HepG2 (cell line): Measurements from ENCODE around the gene AGRP. TPM values are rescaled to one million over a fixed set of nuclear protein-coding genes. Genes with fewer than 3 reads are reported as not detected.

Source experiments
- ATF6 ChIP-seq: sonication (generic); formaldehyde crosslinking; conservative IDR thresholded peaks from 2 replicates; pipeline ENCODE4 v1.4.0; 2020; ENCODE audit warnings: missing genetic modification reagents
- CCDC6 ChIP-seq: sonication (generic); formaldehyde crosslinking; IDR thresholded peaks from 2 replicates; pipeline ENCODE4 v1.8.1; 2022; ENCODE audit warnings: mild to moderate bottlenecking, missing genetic modification reagents, moderate library complexity
- FOXK2 ChIP-seq: fragments of 450-650 bp; IDR thresholded peaks from 2 replicates; pipeline ENCODE4 v1.6.1; 2016
- FOXP1 ChIP-seq, 2 experiments: fragments of 450-650 bp in 1 of 2; IDR thresholded peaks; 2 replicates each; pipeline ENCODE4 v1.6.1; 2017 to 2018; ENCODE audit warnings: antibody characterized with exemption in 1 of 2
- GPBP1L1 ChIP-seq: sonication (generic); formaldehyde crosslinking; IDR thresholded peaks from 2 replicates; pipeline ENCODE4 v1.5.0; 2020; ENCODE audit warnings: mild to moderate bottlenecking, missing genetic modification reagents
- POLR2AphosphoS2 ChIP-seq: IDR thresholded peaks from 2 replicates; pipeline ENCODE4 v1.6.1; 2011; ENCODE audit warnings: low read depth, low read length, improper control_type of control experiment
- PRDM10 ChIP-seq: sonication (generic); formaldehyde crosslinking; IDR thresholded peaks from 2 replicates; pipeline ENCODE4 v1.4.0; 2020; ENCODE audit warnings: low read depth, missing genetic modification reagents
- ZBTB8A ChIP-seq: sonication (generic); formaldehyde crosslinking; IDR thresholded peaks from 2 replicates; pipeline ENCODE4 v1.4.0; 2020; ENCODE audit warnings: mild to moderate bottlenecking, low read depth, missing genetic modification reagents, borderline replicate concordance
- ZFP37 ChIP-seq: sonication (generic); formaldehyde crosslinking; IDR thresholded peaks from 2 replicates; pipeline ENCODE4 v1.4.0; 2020; ENCODE audit warnings: missing genetic modification reagents, borderline replicate concordance
- ZNF275 ChIP-seq: sonication (generic); formaldehyde crosslinking; IDR thresholded peaks from 2 replicates; pipeline ENCODE4 v1.8.0; 2022; ENCODE audit warnings: missing genetic modification reagents, mild to moderate bottlenecking, inconsistent platforms, borderline replicate concordance
- ZNF562 ChIP-seq: sonication (generic); formaldehyde crosslinking; IDR thresholded peaks from 2 replicates; pipeline ENCODE4 v1.8.0; 2022; ENCODE audit warnings: missing genetic modification reagents, borderline replicate concordance
- ZNF605 ChIP-seq: sonication (generic); formaldehyde crosslinking; IDR thresholded peaks from 2 replicates; pipeline ENCODE4 v1.8.0; 2022; ENCODE audit warnings: mild to moderate bottlenecking, missing genetic modification reagents
- ZNF687 ChIP-seq: sonication (generic); formaldehyde crosslinking; IDR thresholded peaks from 2 replicates; pipeline ENCODE4 v1.5.1; 2020; ENCODE audit warnings: mild to moderate bottlenecking, missing genetic modification reagents, moderate library complexity
- ZNF720 ChIP-seq: sonication (generic); formaldehyde crosslinking; IDR thresholded peaks from 2 replicates; pipeline ENCODE4 v1.4.0; 2020; ENCODE audit warnings: missing genetic modification reagents
- polyA plus RNA-seq, 8 experiments: library from polyadenylated mRNA; depleted of rRNA in 3 of 8; stranded (reverse) in 7 of 8; unstranded in 1 of 8; fragments of >200 nt; fragmentation: Illumina TruSeq in 4 of 8; extraction: Trizol in 4 of 8; gene quantifications; 2 replicates each; pipeline versions ENCODE4 v1.2.1 to v1.2.3, GENCODE V29; 2011 to 2016; ENCODE audit warnings: low read depth in 4 of 8, missing spikeins in 1 of 8, mixed read lengths in 1 of 8; ENCODE audit not compliant: insufficient read depth in 1 of 8
- total RNA-seq, 5 experiments: library from RNA; depleted of rRNA; stranded (reverse); fragments of >200 nt; fragmentation: Illumina TruSeq; extraction: Trizol; gene quantifications; 2 replicates each; pipeline ENCODE4 v1.2.3, GENCODE V29; 2016; ENCODE audit warnings: low read depth in 1 of 5

The AGRP gene
- total and polyA plus RNA-seq, 2 of the 13 experiments (the other 11 are each of a cell fraction or from before 2014, with no cell fraction given): not detected

GRCh38 chr16:67480833-67481560, 2.4 kb downstream of the AGRP start, which contains the start of gene ATP6V0D1 (continued):
- TF ChIP-seq ZNF687 (CRISPR knock-in tag) (peak; percentile 95), PRDM10 (CRISPR knock-in tag) (no peak), ZBTB8A (CRISPR knock-in tag) (no peak; the same call in 1 of the 2 replicates), ZFP37 (no peak), CCDC6 (CRISPR knock-in tag) (no peak), ZNF605 (CRISPR knock-in tag) (peak; percentile 76; the same call in 1 of the 2 replicates), ZNF720 (CRISPR knock-in tag) (no peak; the same call in 1 of the 2 replicates), GPBP1L1 (CRISPR knock-in tag) (no peak), ZNF275 (peak; percentile 86; the same call in 1 of the 2 replicates), ATF6 (CRISPR knock-in tag) (peak; percentile 64; the same call in 1 of the 2 replicates), FOXK2 (peak; percentile 57; the same call in 1 of the 2 replicates), FOXP1 (IDR thresholded peaks at IDR 0.05) (no peak), FOXP1 (CRISPR knock-in tag; IDR thresholded peaks at IDR 0.05) (0 out of 2 replicates have a peak, but pooled peaks have one; percentile 15), ZNF562 (CRISPR knock-in tag) (no peak), POLR2AphosphoS2 (peak; percentile 36; the same call in 1 of the 2 replicates)
